ENCODE data around the gene TMEM130. TPM values are rescaled to one million over a fixed set of nuclear protein-coding genes. Genes with fewer than 3 reads are reported as not detected.

TMEM130 gene
- total RNA-seq, 4 donors from 2014 or later, result not detected

DNA sequence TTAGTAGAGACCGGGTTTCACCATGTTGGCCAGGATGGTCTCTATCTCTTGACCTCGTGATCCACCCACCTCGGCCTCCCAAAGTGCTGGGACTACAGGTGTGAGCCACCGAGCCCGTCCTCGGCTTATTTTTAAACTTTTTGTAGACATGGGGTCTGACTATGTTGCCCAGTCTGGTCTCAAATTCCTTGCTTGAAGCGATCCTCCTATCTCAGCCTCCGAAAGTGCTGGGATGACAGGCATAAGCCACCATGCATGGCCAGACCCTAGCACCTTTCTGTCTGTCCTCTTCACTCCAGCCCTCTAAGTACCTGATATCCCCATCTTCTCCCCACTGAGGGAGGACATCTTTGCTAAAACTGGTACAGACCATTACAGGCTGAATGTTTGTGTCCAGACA is 41.4 kb downstream of the TMEM130 start:
- TF ChIP-seq, protein P1, sequence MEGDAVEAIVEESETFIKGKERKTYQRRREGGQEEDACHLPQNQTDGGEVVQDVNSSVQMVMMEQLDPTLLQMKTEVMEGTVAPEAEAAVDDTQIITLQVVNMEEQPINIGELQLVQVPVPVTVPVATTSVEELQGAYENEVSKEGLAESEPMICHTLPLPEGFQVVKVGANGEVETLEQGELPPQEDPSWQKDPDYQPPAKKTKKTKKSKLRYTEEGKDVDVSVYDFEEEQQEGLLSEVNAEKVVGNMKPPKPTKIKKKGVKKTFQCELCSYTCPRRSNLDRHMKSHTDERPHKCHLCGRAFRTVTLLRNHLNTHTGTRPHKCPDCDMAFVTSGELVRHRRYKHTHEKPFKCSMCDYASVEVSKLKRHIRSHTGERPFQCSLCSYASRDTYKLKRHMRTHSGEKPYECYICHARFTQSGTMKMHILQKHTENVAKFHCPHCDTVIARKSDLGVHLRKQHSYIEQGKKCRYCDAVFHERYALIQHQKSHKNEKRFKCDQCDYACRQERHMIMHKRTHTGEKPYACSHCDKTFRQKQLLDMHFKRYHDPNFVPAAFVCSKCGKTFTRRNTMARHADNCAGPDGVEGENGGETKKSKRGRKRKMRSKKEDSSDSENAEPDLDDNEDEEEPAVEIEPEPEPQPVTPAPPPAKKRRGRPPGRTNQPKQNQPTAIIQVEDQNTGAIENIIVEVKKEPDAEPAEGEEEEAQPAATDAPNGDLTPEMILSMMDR (IDR thresholded peaks at IDR 0.05; ENCODE audit: low read depth), result no peak

- TF ChIP-seq, protein P1 (IDR thresholded peaks at IDR 0.05; ENCODE audit: low read depth), result no peak
Measured at GRCh38 chr7:98827258-98827657, 42.6 kb downstream of the TMEM130 start.

DNA sequence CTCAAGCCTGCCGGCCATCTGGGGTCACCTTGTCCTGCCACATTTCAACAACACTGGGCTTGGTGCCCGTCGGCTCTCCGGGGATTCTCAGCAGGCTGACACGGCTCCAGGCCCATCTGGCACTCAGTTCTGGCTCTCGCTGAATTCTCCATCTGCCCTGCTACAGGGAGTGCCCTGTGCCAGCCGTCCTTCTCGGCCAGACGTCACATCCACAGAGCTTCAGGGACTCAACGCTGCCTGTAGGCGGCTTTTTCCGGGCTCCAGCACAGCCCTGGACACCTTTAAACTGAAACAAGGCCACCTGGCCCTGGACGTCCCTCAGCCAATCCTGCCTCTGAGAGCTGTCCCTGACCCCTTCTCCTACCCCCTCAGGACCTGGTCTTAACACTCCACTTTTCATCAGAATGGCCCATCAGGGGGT is 43.0 kb downstream of the TMEM130 start:
- TF ChIP-seq, protein P1 (IDR thresholded peaks at IDR 0.05; ENCODE audit: low read depth), result no peak

- TF ChIP-seq, protein P1 (IDR thresholded peaks at IDR 0.05; ENCODE audit: low read depth), result no peak
Measured at GRCh38 chr7:98826387-98826786, 43.4 kb downstream of the TMEM130 start.

GRCh38 chr7:98823226-98823625 is 46.6 kb downstream of the TMEM130 start:
- TF ChIP-seq, protein P1 (IDR thresholded peaks at IDR 0.05; ENCODE audit: low read depth), result no peak

DNA sequence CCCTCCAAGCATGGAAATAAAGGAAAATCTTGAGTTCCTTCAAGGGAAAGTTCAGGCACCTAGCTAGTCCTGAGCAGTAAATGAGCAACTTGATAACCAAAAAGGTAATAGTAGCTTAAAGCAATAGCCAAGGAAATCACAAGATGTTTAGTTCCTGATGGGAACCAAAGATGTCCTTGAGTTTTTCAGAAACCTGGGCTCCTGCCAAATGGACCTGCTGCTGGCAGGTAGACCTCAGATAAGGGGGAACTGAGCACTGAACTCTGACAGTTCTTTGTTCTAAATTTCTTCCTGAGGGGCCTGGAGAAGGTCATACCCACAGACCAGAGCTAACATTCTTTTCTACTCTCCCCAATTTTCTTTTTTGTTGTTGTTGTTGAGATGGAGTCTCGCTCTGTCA is 48.5 kb downstream of the TMEM130 start:
- TF ChIP-seq, protein P1 (IDR thresholded peaks at IDR 0.05; ENCODE audit: low read depth), result no peak

- TF ChIP-seq, protein P1 (IDR thresholded peaks at IDR 0.05; ENCODE audit: low read depth), result no peak
Measured at GRCh38 chr7:98816967-98817710, 52.7 kb downstream of the TMEM130 start.

All from subcutaneous adipose tissue (tissue), 4 donors.